ENCODE data around the gene ZNF658. TPM values are rescaled to one million over a fixed set of nuclear protein-coding genes. Genes with fewer than 3 reads are reported as not detected.
"Not testable (repeated sequence)": the region's sequence is repeated elsewhere in the genome, so short reads cannot be mapped to it uniquely, and the experiment has no call there.

The ZNF658 gene
- total RNA-seq, 1 experiment from 2014 or later: 3.8 TPM

DNA sequence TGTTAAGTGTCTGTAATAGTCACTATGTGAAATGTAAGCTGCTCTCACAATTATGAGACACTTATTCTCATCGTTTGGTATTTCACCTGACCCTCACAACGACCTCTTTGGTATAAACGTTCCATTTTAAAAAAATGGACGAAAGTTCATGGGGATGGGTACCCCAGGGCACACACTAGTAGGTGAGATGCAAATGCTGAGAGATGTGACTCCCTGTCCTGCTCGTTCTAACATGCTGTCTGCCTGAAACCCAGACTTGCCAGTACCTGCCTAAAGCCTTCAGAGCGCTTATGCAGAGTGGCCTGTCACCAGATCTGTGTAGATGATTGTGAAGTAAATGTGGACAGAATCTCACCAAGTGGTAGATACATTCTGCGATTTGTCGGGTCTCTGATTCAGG is 616 bp downstream of the ZNF658 start:
- Histone ChIP-seq H3K9ac (ENCODE audit: low read length) (peak overlapping the region; percentile 73), H3K4me2 (ENCODE audit: low read length) (peak overlapping the region; percentile 85), H3K4me3 (ENCODE audit: low read length) (peak overlapping the region; percentile 71), H2AFZ (ENCODE audit: low read length) (peak overlapping the region; percentile 65; the same call in 1 of the 2 replicates)
- TSS peak; percentile 67 for BruUV-seq (replicated peaks)
- ATAC-seq: peak; percentile 30
- CTCF ChIA-PET; H3K27me3 ChIP-seq (ENCODE audit: low read length); H3K36me3 ChIP-seq (ENCODE audit: low read depth, low read length); H3K9me2 ChIP-seq (replicated peaks; ENCODE audit: low read length); H3F3A ChIP-seq (ENCODE audit: low read length, unreplicated experiment); H3K27ac ChIP-seq (ENCODE audit: low read length); POLR2A ChIA-PET (ENCODE audit: unreplicated experiment); intact Hi-C loops (cut with micrococcal nuclease); H3K9me3 ChIP-seq (ENCODE audit: low read length); DNase-seq; H3K4me1 ChIP-seq (ENCODE audit: insufficient read depth, low read length); H4K20me1 ChIP-seq (ENCODE audit: low read length); H3K79me2 ChIP-seq (ENCODE audit: low read length): not testable (repeated sequence)

DNA sequence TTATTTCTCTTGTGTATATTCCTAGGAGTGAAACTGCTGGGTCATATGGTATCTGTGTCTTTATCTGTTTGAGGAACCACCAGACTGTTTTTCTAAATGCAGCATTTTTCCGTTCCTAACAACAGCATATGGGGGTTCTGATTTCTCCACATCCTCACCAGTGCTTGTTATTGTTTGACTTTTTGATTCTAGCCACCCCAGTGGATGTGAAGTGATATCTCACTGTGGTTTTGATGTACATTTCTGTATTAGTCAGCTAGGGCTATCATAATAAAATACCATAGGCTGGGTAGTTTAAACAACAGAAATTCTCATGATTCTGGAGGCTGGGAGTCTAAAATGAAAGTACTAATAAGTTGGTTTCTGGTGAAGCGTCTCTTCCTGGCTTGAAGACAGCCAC is 9.0 kb downstream of the ZNF658 start:
- BruUV-seq (replicated peaks); POLR2A ChIA-PET (ENCODE audit: unreplicated experiment); H3K9me2 ChIP-seq (replicated peaks; ENCODE audit: low read length); H3K4me3 ChIP-seq (ENCODE audit: low read length); H2AFZ ChIP-seq (ENCODE audit: low read length); H3K27ac ChIP-seq (ENCODE audit: low read length); H3K4me2 ChIP-seq (ENCODE audit: low read length); CTCF ChIA-PET; H3K79me2 ChIP-seq (ENCODE audit: low read length); H3K9me3 ChIP-seq (ENCODE audit: low read length); H3K9ac ChIP-seq (ENCODE audit: low read length); H3K4me1 ChIP-seq (ENCODE audit: insufficient read depth, low read length); ATAC-seq; H3K36me3 ChIP-seq (ENCODE audit: low read depth, low read length); H4K20me1 ChIP-seq (ENCODE audit: low read length); H3F3A ChIP-seq (ENCODE audit: low read length, unreplicated experiment); DNase-seq; H3K27me3 ChIP-seq (ENCODE audit: low read length); intact Hi-C loops (cut with micrococcal nuclease): not testable (repeated sequence)

DNA sequence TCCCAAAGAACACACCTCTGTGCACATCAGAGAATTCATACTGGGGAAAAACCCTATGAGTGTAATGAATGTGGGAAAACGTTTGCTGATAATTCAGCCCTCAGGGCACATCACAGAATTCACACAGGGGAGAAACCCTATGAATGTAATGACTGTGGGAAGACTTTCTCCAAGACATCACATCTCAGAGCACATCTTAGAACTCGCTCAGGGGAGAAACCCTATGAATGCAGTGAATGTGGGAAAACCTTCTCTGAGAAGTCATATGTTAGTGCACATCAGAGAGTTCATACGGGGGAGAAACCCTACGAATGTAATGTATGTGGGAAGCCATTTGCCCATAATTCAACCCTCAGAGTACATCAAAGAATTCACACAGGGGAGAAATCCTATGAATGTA is 19.5 kb downstream of the ZNF658 start:
- H3K4me3 ChIP-seq (ENCODE audit: low read length); POLR2A ChIA-PET (ENCODE audit: unreplicated experiment); intact Hi-C loops (cut with micrococcal nuclease); H3K27ac ChIP-seq (ENCODE audit: low read length); H3K4me2 ChIP-seq (ENCODE audit: low read length); ATAC-seq; H3K36me3 ChIP-seq (ENCODE audit: low read depth, low read length); CTCF ChIA-PET; H3F3A ChIP-seq (ENCODE audit: low read length, unreplicated experiment); H3K9me3 ChIP-seq (ENCODE audit: low read length); H3K9me2 ChIP-seq (replicated peaks; ENCODE audit: low read length); H2AFZ ChIP-seq (ENCODE audit: low read length); H3K79me2 ChIP-seq (ENCODE audit: low read length); H4K20me1 ChIP-seq (ENCODE audit: low read length); H3K27me3 ChIP-seq (ENCODE audit: low read length); H3K4me1 ChIP-seq (ENCODE audit: insufficient read depth, low read length); DNase-seq; H3K9ac ChIP-seq (ENCODE audit: low read length): not testable (repeated sequence)
- TSS peak; percentile 5 for BruUV-seq (replicated peaks)

DNA sequence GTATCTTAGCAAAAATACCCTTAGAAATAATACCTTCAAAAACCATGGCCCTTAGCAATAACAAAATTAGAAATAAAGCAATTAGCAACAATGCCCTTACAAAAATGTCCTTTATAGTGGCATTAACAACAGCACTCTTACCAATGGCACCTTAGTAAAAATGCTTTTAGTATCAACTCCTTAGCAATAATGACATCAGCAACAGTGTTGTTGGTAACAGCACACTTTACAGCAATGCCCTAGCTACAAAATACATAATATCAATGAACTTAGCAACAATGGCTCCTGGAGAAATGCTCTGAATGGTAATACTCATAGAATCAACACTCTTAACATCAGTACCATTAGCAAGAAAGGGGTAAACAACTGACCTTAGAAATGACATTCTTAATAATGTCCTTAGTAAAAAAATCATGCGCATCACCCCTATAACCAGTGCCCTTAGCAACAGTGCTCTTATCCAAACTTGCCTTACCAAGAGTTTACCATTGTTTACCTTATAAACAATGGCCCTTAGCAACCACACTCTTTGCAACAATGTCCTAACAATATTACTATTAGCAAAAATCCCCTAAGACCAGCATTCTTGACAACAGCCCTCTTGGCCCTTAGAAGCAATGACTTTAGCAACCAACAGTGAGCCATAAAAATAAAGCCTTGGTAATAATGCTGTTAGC is 35.8 kb downstream of the ZNF658 start:
- H3F3A ChIP-seq (ENCODE audit: low read length, unreplicated experiment); H3K9ac ChIP-seq (ENCODE audit: low read length); BruUV-seq (replicated peaks); H3K9me2 ChIP-seq (replicated peaks; ENCODE audit: low read length); H2AFZ ChIP-seq (ENCODE audit: low read length); H3K9me3 ChIP-seq (ENCODE audit: low read length); CTCF ChIA-PET; POLR2A ChIA-PET (ENCODE audit: unreplicated experiment); H3K27me3 ChIP-seq (ENCODE audit: low read length); DNase-seq; H3K4me2 ChIP-seq (ENCODE audit: low read length); ATAC-seq; H3K27ac ChIP-seq (ENCODE audit: low read length); intact Hi-C loops (cut with micrococcal nuclease); H3K4me3 ChIP-seq (ENCODE audit: low read length); H3K79me2 ChIP-seq (ENCODE audit: low read length); H4K20me1 ChIP-seq (ENCODE audit: low read length); H3K36me3 ChIP-seq (ENCODE audit: low read depth, low read length); H3K4me1 ChIP-seq (ENCODE audit: insufficient read depth, low read length): not testable (repeated sequence)

DNA sequence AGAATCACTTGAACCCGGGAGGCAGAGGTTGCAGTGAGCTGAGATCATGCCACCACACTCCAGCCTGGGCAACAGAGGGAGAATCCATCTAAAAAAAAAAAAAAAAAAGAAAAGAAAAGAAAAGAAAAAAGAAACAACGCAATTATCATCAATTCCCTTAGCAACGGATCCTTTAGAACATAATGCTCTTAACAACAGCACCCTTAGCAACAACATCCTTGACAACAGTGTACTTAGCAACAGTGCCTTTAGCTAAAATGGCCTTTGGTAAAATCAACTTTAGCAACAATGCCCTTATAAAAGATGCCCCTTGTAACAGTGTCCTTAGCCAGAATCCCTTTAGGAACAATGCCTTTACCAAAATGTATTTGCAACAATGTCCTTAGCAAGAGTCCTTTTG is 37.1 kb downstream of the ZNF658 start:
- POLR2A ChIA-PET (ENCODE audit: unreplicated experiment); H3F3A ChIP-seq (ENCODE audit: low read length, unreplicated experiment); H3K4me2 ChIP-seq (ENCODE audit: low read length); BruUV-seq (replicated peaks); H2AFZ ChIP-seq (ENCODE audit: low read length); DNase-seq; H3K9me2 ChIP-seq (replicated peaks; ENCODE audit: low read length); H3K4me3 ChIP-seq (ENCODE audit: low read length); H4K20me1 ChIP-seq (ENCODE audit: low read length); H3K36me3 ChIP-seq (ENCODE audit: low read depth, low read length); H3K9ac ChIP-seq (ENCODE audit: low read length); H3K27ac ChIP-seq (ENCODE audit: low read length); H3K27me3 ChIP-seq (ENCODE audit: low read length); CTCF ChIA-PET; H3K4me1 ChIP-seq (ENCODE audit: insufficient read depth, low read length); H3K79me2 ChIP-seq (ENCODE audit: low read length); H3K9me3 ChIP-seq (ENCODE audit: low read length); ATAC-seq; intact Hi-C loops (cut with micrococcal nuclease): not testable (repeated sequence)

DNA sequence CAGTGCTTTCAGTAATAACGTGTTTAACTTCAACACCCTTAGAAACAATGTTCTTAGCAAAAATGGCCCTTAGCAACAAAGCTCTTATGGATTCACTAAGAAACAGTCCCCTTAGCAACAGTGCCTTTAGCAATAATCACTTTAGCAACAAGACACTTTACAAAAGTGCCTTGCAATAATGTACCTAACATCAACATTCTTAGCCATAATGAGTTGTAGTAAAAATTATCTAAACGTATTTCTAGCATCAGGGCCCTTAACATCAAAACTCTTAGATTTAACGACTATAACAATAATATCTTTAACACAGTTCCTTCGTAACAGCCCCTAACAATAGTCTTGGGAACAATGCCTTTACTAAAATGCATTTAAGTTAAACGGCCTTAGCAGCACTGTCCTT is 37.8 kb downstream of the ZNF658 start:
- BruUV-seq (replicated peaks); H2AFZ ChIP-seq (ENCODE audit: low read length); H3K9me2 ChIP-seq (replicated peaks; ENCODE audit: low read length); H3K4me2 ChIP-seq (ENCODE audit: low read length); H3K27ac ChIP-seq (ENCODE audit: low read length); H3K4me1 ChIP-seq (ENCODE audit: insufficient read depth, low read length); H3F3A ChIP-seq (ENCODE audit: low read length, unreplicated experiment); H3K36me3 ChIP-seq (ENCODE audit: low read depth, low read length); CTCF ChIA-PET; H3K4me3 ChIP-seq (ENCODE audit: low read length); intact Hi-C loops (cut with micrococcal nuclease); POLR2A ChIA-PET (ENCODE audit: unreplicated experiment); ATAC-seq; H3K79me2 ChIP-seq (ENCODE audit: low read length); H3K9ac ChIP-seq (ENCODE audit: low read length); H3K27me3 ChIP-seq (ENCODE audit: low read length); H4K20me1 ChIP-seq (ENCODE audit: low read length); DNase-seq; H3K9me3 ChIP-seq (ENCODE audit: low read length): not testable (repeated sequence)
